Heart left ventricle (tissue), 13 donors: Measurements from ENCODE around the gene CTLA4.

Experiments used
- POLR2A ChIP-seq, 2 donors: fragments of 450-650 bp; IDR thresholded peaks; one replicate each; pipeline ENCODE4 v1.6.1; 2017; ENCODE audit warnings: antibody characterized with exemption in 2 of 2, mild to moderate bottlenecking in 2 of 2, moderate library complexity in 2 of 2
- TF ChIP-seq, protein P1 (sequence below), 12 donors: fragments of 200-600 bp; sonication (generic) in 4 of 12; IDR thresholded peaks; one replicate each; pipeline versions ENCODE4 v1.5.0 to v1.8.0; 2018 to 2022; ENCODE audit warnings: antibody characterized with exemption in 12 of 12, mild to moderate bottlenecking in 5 of 12
- donor health status: ischemic (EF 13 %, LVEDD 7.1; RV severe dilation, severe dysfunction).
- donor health status: DM: no; HTN: yes; CAD: no.
- donor health status: DM: no; HTN: no; CAD: no.
- donor health status: ischemic (EF 25% LVEDD 6.9; RV normal size, moderate dysfunction).
- donor health status: ischemic (EF 25% LVEDD 5.7; RV mildly dilated, moderate dysfunction).
- donor health status: ischemic (EF 35%, LVEDD 5.7; RV mildly dilated, moderate dysfunction).
- donor health status: nonischemic (EF 11% LVEDD 7.7; RV severe dilation, severe dysfunction).
- donor health status: DM: yes; HTN: yes; CAD: no.
- donor health status: PGD.
- donor health status: ischemic (EF 29% LVEDD 5.4; RV normal size, mild dysfunction).
- donor health status: nonischemic (EF 23%, LVEDD 6.1; RV moderate dilation, normal function).

DNA sequence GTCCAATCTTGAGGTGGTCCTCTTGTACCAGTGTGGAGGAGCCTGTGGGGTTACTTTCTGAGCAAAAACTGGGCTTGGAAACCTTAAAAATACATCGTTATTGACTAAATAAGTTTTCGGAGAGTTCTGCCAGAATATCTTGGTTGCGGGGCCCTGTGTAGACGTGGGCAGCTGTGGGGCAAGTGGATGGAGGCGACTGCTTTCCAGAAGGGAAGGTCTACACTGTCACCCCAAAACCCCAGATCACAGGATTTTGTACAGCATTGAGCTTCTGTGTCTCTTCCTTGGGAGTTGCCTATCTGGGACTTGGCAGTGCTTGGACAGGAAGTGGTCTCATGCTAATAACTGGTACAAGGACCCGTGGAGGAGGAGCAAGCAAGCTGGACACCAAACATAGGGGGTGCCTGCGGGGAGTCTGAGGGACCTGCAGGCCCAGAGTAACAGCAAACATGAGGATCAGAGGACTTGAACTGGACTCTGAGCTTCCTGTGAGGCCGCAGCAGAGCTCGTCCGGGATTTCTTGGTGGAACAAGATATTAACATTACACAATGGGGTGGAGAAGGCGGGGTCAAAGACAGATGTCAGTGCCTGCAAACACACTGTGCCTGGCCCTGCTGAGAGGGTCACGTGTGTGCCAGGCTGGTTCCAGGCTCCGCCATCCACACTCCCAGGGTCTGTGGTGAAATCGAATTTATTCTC lies 48.0 kb upstream of the CTLA4 start:
- no peak for TF ChIP-seq POLR2A (IDR thresholded peaks at IDR 0.05)
- TF ChIP-seq, protein P1, sequence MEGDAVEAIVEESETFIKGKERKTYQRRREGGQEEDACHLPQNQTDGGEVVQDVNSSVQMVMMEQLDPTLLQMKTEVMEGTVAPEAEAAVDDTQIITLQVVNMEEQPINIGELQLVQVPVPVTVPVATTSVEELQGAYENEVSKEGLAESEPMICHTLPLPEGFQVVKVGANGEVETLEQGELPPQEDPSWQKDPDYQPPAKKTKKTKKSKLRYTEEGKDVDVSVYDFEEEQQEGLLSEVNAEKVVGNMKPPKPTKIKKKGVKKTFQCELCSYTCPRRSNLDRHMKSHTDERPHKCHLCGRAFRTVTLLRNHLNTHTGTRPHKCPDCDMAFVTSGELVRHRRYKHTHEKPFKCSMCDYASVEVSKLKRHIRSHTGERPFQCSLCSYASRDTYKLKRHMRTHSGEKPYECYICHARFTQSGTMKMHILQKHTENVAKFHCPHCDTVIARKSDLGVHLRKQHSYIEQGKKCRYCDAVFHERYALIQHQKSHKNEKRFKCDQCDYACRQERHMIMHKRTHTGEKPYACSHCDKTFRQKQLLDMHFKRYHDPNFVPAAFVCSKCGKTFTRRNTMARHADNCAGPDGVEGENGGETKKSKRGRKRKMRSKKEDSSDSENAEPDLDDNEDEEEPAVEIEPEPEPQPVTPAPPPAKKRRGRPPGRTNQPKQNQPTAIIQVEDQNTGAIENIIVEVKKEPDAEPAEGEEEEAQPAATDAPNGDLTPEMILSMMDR (IDR thresholded peaks at IDR 0.05): no peak
